IPS DF 6.9 (cell line): Measurements from ENCODE around the gene TMEM229B.

ENCODE experiments used
- DNase-seq: peaks from one replicate; pipeline ENCODE4 v3.0.0-alpha.2; 2013; ENCODE audit warnings: low read depth, low spot score
- H3K27ac ChIP-seq: one replicate; pipeline ENCODE4 v1.5.1; 2013; ENCODE audit warnings: low read length, control low read depth
- H3K27me3 ChIP-seq: 2 replicates; pipeline ENCODE4 v1.6.1; 2013; ENCODE audit warnings: mild to moderate bottlenecking, low read length; ENCODE audit not compliant: control insufficient read depth, insufficient read depth
- H3K36me3 ChIP-seq: 2 replicates; pipeline ENCODE4 v1.6.1; 2013; ENCODE audit warnings: low read length; ENCODE audit not compliant: control insufficient read depth, insufficient read depth
- H3K4me1 ChIP-seq: 2 replicates; pipeline ENCODE4 v1.6.1; 2013; ENCODE audit warnings: low read length; ENCODE audit not compliant: control insufficient read depth, insufficient read depth
- H3K4me3 ChIP-seq: 2 replicates; pipeline ENCODE4 v1.5.1; 2013; ENCODE audit warnings: mild to moderate bottlenecking, low read length
- H3K9me3 ChIP-seq: 2 replicates; pipeline ENCODE4 v1.6.1; 2013; ENCODE audit warnings: low read length, inconsistent platforms; ENCODE audit not compliant: control insufficient read depth, insufficient read depth
- WGBS: extraction: QIAGEN DNeasy Blood & Tissue Kit; methylation state at CpG from one replicate; pipeline ENCODE4 v1.1.7; 2013; ENCODE audit warnings: mixed read lengths, missing lambda C conversion rate; ENCODE audit not compliant: insufficient read length, insufficient coverage; 5-methylcytosine and 5-hydroxymethylcytosine counted together

Gene TMEM229B

GRCh38 chr14:67426161-67426560 is 62.4 kb downstream of the TMEM229B start:
- no CpG with 5 or more reads among the region's 8 CpGs for WGBS

GRCh38 chr14:67425608-67426007 is 62.9 kb downstream of the TMEM229B start:
- Histone ChIP-seq H3K4me3 (no peak overlapping the region), H3K27ac (no peak overlapping the region), H3K4me1 (no peaks in the 10 kb centered on the region), H3K36me3 (no peaks in the 10 kb centered on the region), H3K9me3 (no peaks in the 10 kb centered on the region), H3K27me3 (no peaks in the 10 kb centered on the region)
- WGBS = no CpG with 5 or more reads among the region's 4 CpGs
- no peak for DNase-seq

More at GRCh38 chr14:67426161-67426560, 62.4 kb downstream of the TMEM229B start:
- DNase-seq = no peak
- Histone ChIP-seq H3K4me3 (no peak overlapping the region), H3K27ac (no peak overlapping the region), H3K9me3 (no peaks in the 10 kb centered on the region), H3K27me3 (no peaks in the 10 kb centered on the region), H3K4me1 (no peaks in the 10 kb centered on the region), H3K36me3 (no peaks in the 10 kb centered on the region)

GRCh38 chr14:67424539-67424938 is 64.0 kb downstream of the TMEM229B start:
- H3K9me3 ChIP-seq = no peaks in the 10 kb centered on the region
- H3K27ac ChIP-seq = no peak overlapping the region
- no peak overlapping the region for H3K4me3 ChIP-seq
- H3K36me3 ChIP-seq = no peaks in the 10 kb centered on the region
- no peak for DNase-seq
- no peaks in the 10 kb centered on the region for H3K27me3 ChIP-seq
- no CpG with 5 or more reads among the region's 3 CpGs for WGBS
- H3K4me1 ChIP-seq = no peaks in the 10 kb centered on the region

- no peaks in the 10 kb centered on the region for H3K36me3 ChIP-seq
- H3K27me3 ChIP-seq = no peaks in the 10 kb centered on the region
- H3K9me3 ChIP-seq = no peaks in the 10 kb centered on the region
- no peaks in the 10 kb centered on the region for H3K4me1 ChIP-seq
- DNase-seq = no peak
- no CpG with 5 or more reads among the region's 2 CpGs for WGBS
- H3K27ac ChIP-seq = no peak overlapping the region
- H3K4me3 ChIP-seq = no peak overlapping the region
Observed at GRCh38 chr14:67423424-67423823, 65.1 kb downstream of the TMEM229B start.

GRCh38 chr14:67421356-67422224 is 66.9 kb downstream of the TMEM229B start:
- H3K9me3 ChIP-seq = no peaks in the 10 kb centered on the region
- H3K27me3 ChIP-seq = no peaks in the 10 kb centered on the region
- DNase-seq = no peak
- H3K36me3 ChIP-seq = no peaks in the 10 kb centered on the region
- no peak overlapping the region for H3K27ac ChIP-seq
- WGBS = no CpG with 5 or more reads among the region's 11 CpGs
- H3K4me1 ChIP-seq = no peaks in the 10 kb centered on the region
- no peak overlapping the region for H3K4me3 ChIP-seq
